Measurements from ENCODE around the gene LLGL1.

GRCh38 chr17:18231164-18231563 is 5.7 kb downstream of the LLGL1 start:
- TF ChIP-seq EP300 (IDR thresholded peaks at IDR 0.05; ENCODE audit: low read depth), result no peak
- TF ChIP-seq POLR2A (IDR thresholded peaks at IDR 0.05), result no peak
- no peak for TF ChIP-seq CTCF (IDR thresholded peaks at IDR 0.05)

All from transverse colon (tissue), 3 donors.